Keratinocyte (primary cell): ENCODE measurements around the gene KLK7. TPM values are rescaled to one million over a fixed set of nuclear protein-coding genes. Genes with fewer than 3 reads are reported as not detected.

ENCODE experiments used
- DNase-seq: peaks from one replicate; pipeline ENCODE4 v3.0.0-alpha.2; 2011; ENCODE audit warnings: low read depth, missing footprints, low spot score
- FAIRE-seq: peaks from 2 replicates; lab custom pipeline; 2011; peaks lifted over from hg19 to GRCh38; lab: Jason Lieb, UNC
- H2AFZ ChIP-seq: 2 replicates; pipeline ENCODE4 v1.6.0; 2012; ENCODE audit warnings: low read length, control low read depth, inconsistent platforms; ENCODE audit not compliant: control insufficient read depth
- H3K27ac ChIP-seq: 2 replicates; pipeline ENCODE4 v1.5.1; 2011; ENCODE audit warnings: low read length; ENCODE audit not compliant: control insufficient read depth, insufficient read depth
- H3K27me3 ChIP-seq: 3 replicates; pipeline ENCODE4 v1.6.0; 2011; ENCODE audit warnings: low read length; ENCODE audit not compliant: control insufficient read depth, insufficient read depth; ENCODE audit errors: extremely low read depth
- H3K36me3 ChIP-seq, 2 experiments: 2 replicates in 1 of 2; 3 replicates in 1 of 2; pipeline ENCODE4 v1.5.1; 2011; ENCODE audit warnings: low read length in 2 of 2, mild to moderate bottlenecking in 1 of 2; ENCODE audit not compliant: control insufficient read depth in 2 of 2, insufficient read depth in 2 of 2; ENCODE audit errors: extremely low read depth in 1 of 2
- H3K4me1 ChIP-seq: 3 replicates; pipeline ENCODE4 v1.5.1; 2011; ENCODE audit warnings: low read length; ENCODE audit not compliant: control insufficient read depth, insufficient read depth; ENCODE audit errors: extremely low read depth
- H3K4me2 ChIP-seq: 3 replicates; pipeline ENCODE4 v1.6.0; 2011; ENCODE audit warnings: low read depth, low read length; ENCODE audit not compliant: control insufficient read depth, insufficient read depth; ENCODE audit errors: extremely low read depth
- H3K4me3 ChIP-seq, 3 experiments: fragments of 200-600 bp in 1 of 3; sonication (generic) in 1 of 3; 2 replicates in 2 of 3; 3 replicates in 1 of 3; pipeline ENCODE4 v1.5.1; 2011 to 2016; ENCODE audit warnings: low read length in 3 of 3, mild to moderate bottlenecking in 3 of 3, control low read depth in 2 of 3, inconsistent platforms in 1 of 3, low read depth in 1 of 3, mixed read lengths in 1 of 3, mixed run types in 1 of 3, moderate library complexity in 1 of 3; ENCODE audit not compliant: control insufficient read depth in 2 of 3, insufficient read depth in 2 of 3; ENCODE audit errors: extremely low read depth in 1 of 3
- H3K79me2 ChIP-seq: 2 replicates; pipeline ENCODE4 v1.6.0; 2012; ENCODE audit warnings: low read length; ENCODE audit not compliant: control insufficient read depth, insufficient read depth
- H3K9ac ChIP-seq: 3 replicates; pipeline ENCODE4 v1.6.0; 2011; ENCODE audit warnings: low read length; ENCODE audit not compliant: control insufficient read depth, insufficient read depth; ENCODE audit errors: extremely low read depth
- H3K9me1 ChIP-seq: 3 replicates; pipeline ENCODE4 v1.6.0; 2011; ENCODE audit warnings: low read length; ENCODE audit not compliant: control insufficient read depth, insufficient read depth; ENCODE audit errors: extremely low read depth
- H3K9me3 ChIP-seq: 2 replicates; pipeline ENCODE4 v1.5.1; 2012; ENCODE audit warnings: low read depth, low read length; ENCODE audit not compliant: control insufficient read depth
- H4K20me1 ChIP-seq: 3 replicates; pipeline ENCODE4 v1.6.0; 2011; ENCODE audit warnings: low read length; ENCODE audit not compliant: control insufficient read depth, insufficient read depth; ENCODE audit errors: extremely low read depth
- CTCF ChIP-seq, 3 experiments: IDR thresholded peaks in 1 of 3; conservative IDR thresholded peaks in 1 of 3; optimal IDR thresholded peaks in 1 of 3; 2 replicates in 2 of 3; 3 replicates in 1 of 3; pipeline versions ENCODE3 to v1.5.1; 2011; ENCODE audit warnings: low read length in 3 of 3, mild to moderate bottlenecking in 3 of 3, moderate library complexity in 2 of 3, control low read depth in 1 of 3, inconsistent platforms in 1 of 3; ENCODE audit not compliant: insufficient read depth in 2 of 3; ENCODE audit errors: extremely low read depth in 1 of 3
- EZH2 ChIP-seq: IDR thresholded peaks from one replicate; pipeline ENCODE4 v1.6.1; 2012; ENCODE audit warnings: inconsistent platforms, mild to moderate bottlenecking, low read length, moderate library complexity
- dilution Hi-C: fragments of 300-500 bp; cut with MboI; formaldehyde crosslinking; loops from one replicate; pipeline ENCODE4 v1.7.0; 2020; ENCODE audit warnings: low sequenced_read_pairs; ENCODE audit not compliant: extremely low pct_ligation_motif_present
- polyA plus RNA-seq, 5 experiments: library from polyadenylated mRNA; depleted of rRNA in 3 of 5; stranded (reverse) in 3 of 5; stranded (forward) in 1 of 5; unstranded in 1 of 5; fragments of >200 nt; gene quantifications; 1 replicate in 1 of 5; 2 replicates in 3 of 5; 3 replicates in 1 of 5; pipeline versions ENCODE4 v1.2.1 to v1.2.3, GENCODE V29; 2011 to 2012; ENCODE audit warnings: missing spikeins in 2 of 5, low read depth in 1 of 5, low replicate concordance in 1 of 5

Gene KLK7
- polyA plus RNA-seq, 1 donor (not counting 4 experiments of a cell fraction or from before 2014, with no cell fraction given): 29.2 TPM

- peaks cover 14% of the 10 kb centered on the region for H3K79me2 ChIP-seq
- peaks cover 35% of the 10 kb centered on the region for H3K4me1 ChIP-seq
- peak overlapping the region; percentile 60 for H2AFZ ChIP-seq
- peak overlapping the region; percentile 80 for H3K27ac ChIP-seq
- no peak for DNase-seq
- no peaks in the 10 kb centered on the region for H3K27me3 ChIP-seq
- peak overlapping the region; percentile 86 for H3K9ac ChIP-seq
- TF ChIP-seq EZH2 (no peak), CTCF (optimal IDR thresholded peaks at IDR 0.05 in 1 of 3, IDR thresholded peaks at IDR 0.05 in 1 of 3, conservative IDR thresholded peaks at IDR 0.05 in 1 of 3; ENCODE audit: extremely low read depth in 1 of 3, insufficient read depth in 2 of 3, low read length in 3 of 3) (no peak)
- H3K4me3 ChIP-seq: peak overlapping the region; percentile 47 to 87 (median 85)
- dilution Hi-C loops: no loop called here
- H3K36me3 ChIP-seq: peaks cover 2 to 6% of the 10 kb centered on the region in 2 experiments
- no peaks in the 10 kb centered on the region for H3K9me1 ChIP-seq
- H3K4me2 ChIP-seq: peak overlapping the region; percentile 83
- peak; percentile 83 for FAIRE-seq
- H3K9me3 ChIP-seq: no peaks in the 10 kb centered on the region
- no peaks in the 10 kb centered on the region for H4K20me1 ChIP-seq
These were observed 16.7 kb upstream of the KLK7 start for GRCh38 chr19:51000426-51000825.

GRCh38 chr19:50998686-50999085, 15.0 kb upstream of the KLK7 start:
- H4K20me1 ChIP-seq: no peaks in the 10 kb centered on the region
- peaks cover 14% of the 10 kb centered on the region for H3K79me2 ChIP-seq
- H2AFZ ChIP-seq: no peak overlapping the region
- DNase-seq (no peak), FAIRE-seq (peak; percentile 94)
- no peak for TF ChIP-seq CTCF (optimal IDR thresholded peaks at IDR 0.05 in 1 of 3, IDR thresholded peaks at IDR 0.05 in 1 of 3, conservative IDR thresholded peaks at IDR 0.05 in 1 of 3; ENCODE audit: extremely low read depth in 1 of 3, insufficient read depth in 2 of 3, low read length in 3 of 3)
- no peak for TF ChIP-seq EZH2
- H3K4me3 ChIP-seq: no peak overlapping the region
- H3K27me3 ChIP-seq: no peaks in the 10 kb centered on the region
- no peak overlapping the region for H3K27ac ChIP-seq
- peak overlapping the region; percentile 24 for H3K4me2 ChIP-seq
- peaks cover 2 to 6% of the 10 kb centered on the region in 2 experiments for H3K36me3 ChIP-seq
- no peaks in the 10 kb centered on the region for H3K9me1 ChIP-seq
- H3K9me3 ChIP-seq: no peaks in the 10 kb centered on the region
- H3K9ac ChIP-seq: peak overlapping the region; percentile 25
- dilution Hi-C loops: no loop called here
- H3K4me1 ChIP-seq: peaks cover 35% of the 10 kb centered on the region
